SK-N-SH treated with all-trans-retinoic acid at 6 μM for 48 hours (cell line): ENCODE data around the gene HDDC3.

Source experiments
- BACH2 ChIP-seq: fragments of 250-450 bp; sonication (Bioruptor Pico); IDR thresholded peaks from 2 replicates; pipeline ENCODE4 v1.9.0; 2021; ENCODE audit warnings: mild to moderate bottlenecking, borderline replicate concordance
- CSRNP3 ChIP-seq: fragments of 250-450 bp; sonication (Bioruptor Pico); IDR thresholded peaks from 2 replicates; pipeline ENCODE4 v1.5.1; 2021; ENCODE audit warnings: mild to moderate bottlenecking, moderate library complexity
- GLIS3 ChIP-seq: fragments of 250-450 bp; sonication (Bioruptor Pico); IDR thresholded peaks from 2 replicates; pipeline ENCODE4 v1.5.0; 2020; ENCODE audit warnings: mild to moderate bottlenecking, moderate library complexity
- PPARA ChIP-seq: fragments of 250-450 bp; sonication (Bioruptor Pico); IDR thresholded peaks from 2 replicates; pipeline ENCODE4 v1.5.0; 2020; ENCODE audit warnings: mild to moderate bottlenecking, borderline replicate concordance
- SNAI2 ChIP-seq: fragments of 250-450 bp; sonication (Bioruptor Pico); IDR thresholded peaks from 2 replicates; pipeline ENCODE4 v1.5.0; 2020; ENCODE audit warnings: mild to moderate bottlenecking, moderate library complexity
- TCF4 ChIP-seq: fragments of 250-450 bp; sonication (Bioruptor Pico); IDR thresholded peaks from 2 replicates; pipeline ENCODE4 v1.8.0; 2021; ENCODE audit warnings: mild to moderate bottlenecking, moderate library complexity, borderline replicate concordance

- TF ChIP-seq SNAI2 (CRISPR knock-in tag): no peak
- no peak for TF ChIP-seq TCF4
- TF ChIP-seq GLIS3 (CRISPR knock-in tag): no peak
- TF ChIP-seq PPARA (CRISPR knock-in tag): no peak
- no peak for TF ChIP-seq CSRNP3 (CRISPR knock-in tag)
- TF ChIP-seq BACH2 (CRISPR knock-in tag): no peak
These were observed 46.7 kb downstream of the HDDC3 start for GRCh38 chr15:90885432-90886290.
